Effector memory CD8-positive, alpha-beta T cell (primary cell): ENCODE data around the gene IFRD2.
"Not testable (repeated sequence)": the region's sequence is repeated elsewhere in the genome, so short reads cannot be mapped to it uniquely, and the experiment has no call there.

Source experiments
- ATAC-seq: fragments of 150-1000 bp; cut with Tn5 transposase; replicated peaks from 2 replicates; pipeline ENCODE4 v1.10.0; 2021; ENCODE audit warnings: mild to moderate bottlenecking, moderate library complexity
- DNase-seq, 3 experiments: peaks; one replicate each; pipeline ENCODE4 v3.0.0; 2021
- H3K27ac Mint-ChIP-seq, 2 donors: one replicate each; pipeline ENCODE4 v1.8.0; 2022; ENCODE audit warnings: mild to moderate bottlenecking in 2 of 2, mixed read lengths in 2 of 2, moderate library complexity in 2 of 2
- H3K27me3 Mint-ChIP-seq, 2 donors: one replicate each; pipeline ENCODE4 v1.8.0; 2022; ENCODE audit warnings: mixed read lengths in 2 of 2
- H3K36me3 Mint-ChIP-seq: one replicate; pipeline ENCODE4 v1.8.0; 2022; ENCODE audit warnings: mild to moderate bottlenecking, moderate library complexity, mixed read lengths; ENCODE audit not compliant: insufficient read depth
- H3K4me1 Mint-ChIP-seq, 2 donors: one replicate each; pipeline ENCODE4 v1.8.0; 2022; ENCODE audit warnings: low read depth in 2 of 2, mixed read lengths in 2 of 2
- H3K4me3 Mint-ChIP-seq, 2 donors: one replicate each; pipeline ENCODE4 v1.8.0; 2022; ENCODE audit warnings: mild to moderate bottlenecking in 2 of 2, mixed read lengths in 2 of 2, moderate library complexity in 2 of 2
- H3K9me3 Mint-ChIP-seq, 2 donors: one replicate each; pipeline ENCODE4 v1.8.0; 2022; ENCODE audit warnings: mixed read lengths in 2 of 2

IFRD2 gene

GRCh38 chr3:50294492-50295403 is 2.5 kb upstream of the IFRD2 start:
- H3K9me3 Mint-ChIP-seq = no peaks in the 10 kb centered on the region
- H3K27ac Mint-ChIP-seq = peak overlapping the region in 1 of 2 donors; percentile 86
- no peaks in the 10 kb centered on the region for H3K27me3 Mint-ChIP-seq
- H3K4me1 Mint-ChIP-seq = peaks cover 28 to 29% of the 10 kb centered on the region in 2 donors
- ATAC-seq (no peak), DNase-seq (no peak)
- H3K36me3 Mint-ChIP-seq = peaks cover 18% of the 10 kb centered on the region
- H3K4me3 Mint-ChIP-seq = no peak overlapping the region

GRCh38 chr3:50294089-50294488 is 1.9 kb upstream of the IFRD2 start:
- H3K4me1 Mint-ChIP-seq = peaks cover 24 to 27% of the 10 kb centered on the region in 2 donors
- H3K27ac Mint-ChIP-seq = peak overlapping the region in 1 of 2 donors; percentile 86
- no peak for DNase-seq
- no peaks in the 10 kb centered on the region for H3K9me3 Mint-ChIP-seq
- H3K27me3 Mint-ChIP-seq = no peaks in the 10 kb centered on the region
- H3K36me3 Mint-ChIP-seq = peaks cover 15% of the 10 kb centered on the region
- H3K4me3 Mint-ChIP-seq = no peak overlapping the region
- no peak for ATAC-seq

- Mint-ChIP-seq H3K9me3 (no peaks in the 10 kb centered on the region), H3K4me3 (peak overlapping the region; percentile 81 to 82), H3K36me3 (peaks cover 20% of the 10 kb centered on the region), H3K27ac (peak overlapping the region; percentile 86 to 94), H3K4me1 (peaks cover 21% of the 10 kb centered on the region in 2 donors), H3K27me3 (no peaks in the 10 kb centered on the region)
- ATAC-seq (no peak), DNase-seq (no peak)
Observed at GRCh38 chr3:50293079-50293801, 1.0 kb upstream of the IFRD2 start.

- no peak for DNase-seq
- no peak for ATAC-seq
- H3K27ac Mint-ChIP-seq = no peak overlapping the region
- H3K4me3 Mint-ChIP-seq = no peak overlapping the region
- H3K4me1 Mint-ChIP-seq = peaks cover 17 to 18% of the 10 kb centered on the region in 2 donors
- H3K9me3 Mint-ChIP-seq = no peaks in the 10 kb centered on the region
- peaks cover 28% of the 10 kb centered on the region for H3K36me3 Mint-ChIP-seq
- no peaks in the 10 kb centered on the region for H3K27me3 Mint-ChIP-seq
Observed at GRCh38 chr3:50290161-50290641, 2.0 kb downstream of the IFRD2 start.

GRCh38 chr3:50289130-50289529 is 3.1 kb downstream of the IFRD2 start:
- Mint-ChIP-seq H3K36me3 (peaks cover 28% of the 10 kb centered on the region), H3K4me3 (no peak overlapping the region), H3K4me1 (peaks cover 17 to 18% of the 10 kb centered on the region in 2 donors), H3K27me3 (no peaks in the 10 kb centered on the region), H3K27ac (no peak overlapping the region), H3K9me3 (no peaks in the 10 kb centered on the region)
- DNase-seq (no peak), ATAC-seq (no peak)

GRCh38 chr3:50288387-50289007 is 3.7 kb downstream of the IFRD2 start:
- Mint-ChIP-seq H3K36me3 (peaks cover 31% of the 10 kb centered on the region), H3K9me3 (no peaks in the 10 kb centered on the region), H3K4me3 (no peak overlapping the region), H3K27me3 (no peaks in the 10 kb centered on the region), H3K4me1 (peaks cover 17 to 18% of the 10 kb centered on the region in 2 donors), H3K27ac (no peak overlapping the region)
- DNase-seq (no peak), ATAC-seq (no peak)

- no peaks in the 10 kb centered on the region for H3K9me3 Mint-ChIP-seq
- H3K4me1 Mint-ChIP-seq = peaks cover 7 to 10% of the 10 kb centered on the region in 2 donors
- ATAC-seq = no peak
- peaks cover 26% of the 10 kb centered on the region for H3K36me3 Mint-ChIP-seq
- H3K27ac Mint-ChIP-seq = no peak overlapping the region
- no peak overlapping the region for H3K4me3 Mint-ChIP-seq
- no peak for DNase-seq
- H3K27me3 Mint-ChIP-seq = no peaks in the 10 kb centered on the region
Observed at GRCh38 chr3:50287262-50287661, 5.0 kb downstream of the IFRD2 start.

- no peaks in the 10 kb centered on the region for H3K27me3 Mint-ChIP-seq
- H3K9me3 Mint-ChIP-seq = no peaks in the 10 kb centered on the region
- H3K36me3 Mint-ChIP-seq = peaks cover 26% of the 10 kb centered on the region
- DNase-seq (no peak), ATAC-seq (no peak)
- H3K27ac Mint-ChIP-seq = no peak overlapping the region
- H3K4me3 Mint-ChIP-seq = no peak overlapping the region
- H3K4me1 Mint-ChIP-seq = peaks cover 6 to 8% of the 10 kb centered on the region in 2 donors
Observed at GRCh38 chr3:50286322-50287227, 5.7 kb downstream of the IFRD2 start.

- not testable (repeated sequence) for H3K27me3 Mint-ChIP-seq, H3K4me3 Mint-ChIP-seq, H3K27ac Mint-ChIP-seq, H3K9me3 Mint-ChIP-seq, DNase-seq, H3K4me1 Mint-ChIP-seq, ATAC-seq
- H3K36me3 Mint-ChIP-seq = peaks cover 23% of the 10 kb centered on the region
Observed at GRCh38 chr3:50284121-50284520, 8.1 kb downstream of the IFRD2 start.

GRCh38 chr3:50279255-50280016 is 12.8 kb downstream of the IFRD2 start:
- H3K4me1 Mint-ChIP-seq = peaks cover 12% of the 10 kb centered on the region in 2 donors
- no peaks in the 10 kb centered on the region for H3K9me3 Mint-ChIP-seq
- ATAC-seq (no peak), DNase-seq (no peak)
- peaks cover 10% of the 10 kb centered on the region for H3K36me3 Mint-ChIP-seq
- H3K4me3 Mint-ChIP-seq = no peak overlapping the region
- H3K27me3 Mint-ChIP-seq = peaks cover 23 to 33% of the 10 kb centered on the region in 2 donors
- H3K27ac Mint-ChIP-seq = no peak overlapping the region

- Mint-ChIP-seq H3K9me3 (no peaks in the 10 kb centered on the region), H3K4me1 (peaks cover 16 to 17% of the 10 kb centered on the region in 2 donors), H3K36me3 (peaks cover 14% of the 10 kb centered on the region), H3K27ac (no peak within 1 kb of the TSS), H3K4me3 (no peak within 1 kb of the TSS), H3K27me3 (peaks cover 28 to 39% of the 10 kb centered on the region in 2 donors)
- ATAC-seq (no peak), DNase-seq (no peak)
Observed at GRCh38 chr3:50278880-50279224, 13.4 kb downstream of the IFRD2 start, which contains the start of gene LSMEM2. Gene LSMEM2 (plus strand): TSS chr3:50279087. CDS start chr3:50279114, 27 bp downstream.
